ENCODE data around the gene KRTAP1-3. TPM values are rescaled to one million over a fixed set of nuclear protein-coding genes. Genes with fewer than 3 reads are reported as not detected.

KRTAP1-3 gene
- total and polyA plus RNA-seq, 2 of the 4 experiments (the other 2 are of a cell fraction): not detected

DNA sequence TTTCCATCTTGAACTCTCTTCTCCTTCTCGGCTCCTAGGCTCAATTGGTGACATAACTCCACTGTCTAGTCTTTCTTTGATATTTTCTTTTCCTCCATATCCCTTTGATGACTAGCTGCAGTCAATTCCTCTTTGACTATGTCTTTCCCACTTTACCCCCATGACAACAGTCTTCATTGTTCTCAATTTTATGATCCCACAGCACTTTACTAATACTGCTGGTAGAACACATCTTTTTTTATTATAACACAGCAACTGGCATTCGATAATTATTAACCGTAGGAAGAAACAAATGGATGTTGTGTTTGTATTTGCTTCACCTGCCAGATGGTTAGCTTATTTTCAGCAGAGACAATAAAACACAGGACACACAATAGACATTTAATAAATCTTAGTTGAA lies 42.0 kb downstream of the KRTAP1-3 start:
- Histone ChIP-seq H3K4me1 (ENCODE audit: control insufficient read depth, insufficient read depth, low read length) (no peaks in the 10 kb centered on the region), H4K5ac (ENCODE audit: low read depth, low read length) (no peak overlapping the region), H3K23ac (ENCODE audit: low read depth, low read length) (no peak overlapping the region), H4K20me1 (ENCODE audit: insufficient read depth, low read length) (no peaks in the 10 kb centered on the region), H3K79me1 (ENCODE audit: low read depth in 1 of 2, low read length in 2 of 2) (no peaks in the 10 kb centered on the region), H3K4me2 (ENCODE audit: low read depth, low read length) (no peak overlapping the region), H3K27ac (ENCODE audit: insufficient read depth, low read length) (no peak overlapping the region), H2AK5ac (ENCODE audit: low read depth, low read length) (no peak overlapping the region), H2AK9ac (replicated peaks; ENCODE audit: low read depth, low read length, poor library complexity) (no peak overlapping the region), H3K18ac (ENCODE audit: low read depth, low read length) (no peak overlapping the region), H2BK15ac (ENCODE audit: low read depth, low read length) (no peak overlapping the region), H2BK5ac (ENCODE audit: low read depth, low read length, poor library complexity, severe bottlenecking) (no peak overlapping the region), H3K14ac (replicated peaks; ENCODE audit: low read depth, low read length) (no peak overlapping the region), H3K4me3 (ENCODE audit: insufficient read depth, low read depth, low read length) (no peak overlapping the region), H2BK120ac (ENCODE audit: low read depth, low read length) (no peak overlapping the region), H4K8ac (ENCODE audit: low read depth in 2 of 2, low read length in 2 of 2) (no peak overlapping the region), H3K4ac (ENCODE audit: low read depth, low read length) (no peak overlapping the region), H3K9me1 (ENCODE audit: insufficient read depth, low read length) (no peaks in the 10 kb centered on the region), H4K91ac (ENCODE audit: insufficient read depth, low read depth, low read length) (no peak overlapping the region), H2AFZ (replicated peaks; ENCODE audit: low read length, poor library complexity) (no peak overlapping the region), H3K56ac (ENCODE audit: extremely low read depth, insufficient read depth, low read length) (no peak overlapping the region), H3K9ac (ENCODE audit: low read depth, low read length) (no peak overlapping the region), H3K36me3 (ENCODE audit: control insufficient read depth, insufficient read depth, low read length) (no peaks in the 10 kb centered on the region), H3K9me3 (ENCODE audit: control insufficient read depth, insufficient read depth, low read length) (no peaks in the 10 kb centered on the region), H3K27me3 (ENCODE audit: control insufficient read depth, insufficient read depth, low read length) (no peaks in the 10 kb centered on the region), H2BK20ac (ENCODE audit: low read depth, low read length) (no peak overlapping the region)
- ATAC-seq (ENCODE audit: low read depth): no peak
- intact Hi-C loops (cut with micrococcal nuclease) (no loop called here), in situ Hi-C loops (cut with MboI; ENCODE audit: low sequenced_read_pairs) (no loop called here), dilution Hi-C loops (cut with HindIII; ENCODE audit: low sequenced_read_pairs, unreplicated experiment) (no loop called here)
- ChIA-PET POLR2A (ENCODE audit: unreplicated experiment) (no interaction called here), CTCF (no interaction called here)
- 83% methylated on average over 1 of the region's 3 CpGs; no CpG with 5 or more reads in 1 of the 2 experiments for WGBS, 2 experiments (ENCODE audit: extremely low coverage in 2 of 2, insufficient read length in 1 of 2)
- TF ChIP-seq CHD1 (IDR thresholded peaks at IDR 0.05; ENCODE audit: low read depth, low read length) (no peak), POLR2A (IDR thresholded peaks at IDR 0.05; ENCODE audit: low read depth, low read length) (no peak)
- BruUV-seq (replicated peaks): no TSS peak
- no peak for DNase-seq

All from IMR-90 (cell line).